ENCODE measurements around the gene BDNF.

DNA sequence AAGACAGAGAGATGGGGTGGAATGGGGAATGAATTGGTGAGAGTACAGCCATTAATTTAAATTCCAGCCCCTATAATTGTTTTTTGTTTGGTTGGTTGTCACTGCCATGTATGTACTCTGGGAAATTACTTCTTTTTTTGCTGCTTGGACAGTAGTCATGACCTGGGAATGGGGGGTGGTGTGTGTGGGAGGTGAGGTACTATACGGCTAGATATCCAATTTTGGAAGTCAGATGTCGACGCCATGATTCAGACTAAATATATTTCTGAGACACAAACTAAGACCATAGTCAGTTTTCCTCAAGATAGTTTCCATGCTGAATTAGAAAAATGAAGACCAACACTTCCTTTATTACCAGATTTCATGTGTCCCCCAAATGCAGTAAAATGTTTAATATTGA, 7.4 kb upstream of the BDNF start:
- TF ChIP-seq, protein P1, sequence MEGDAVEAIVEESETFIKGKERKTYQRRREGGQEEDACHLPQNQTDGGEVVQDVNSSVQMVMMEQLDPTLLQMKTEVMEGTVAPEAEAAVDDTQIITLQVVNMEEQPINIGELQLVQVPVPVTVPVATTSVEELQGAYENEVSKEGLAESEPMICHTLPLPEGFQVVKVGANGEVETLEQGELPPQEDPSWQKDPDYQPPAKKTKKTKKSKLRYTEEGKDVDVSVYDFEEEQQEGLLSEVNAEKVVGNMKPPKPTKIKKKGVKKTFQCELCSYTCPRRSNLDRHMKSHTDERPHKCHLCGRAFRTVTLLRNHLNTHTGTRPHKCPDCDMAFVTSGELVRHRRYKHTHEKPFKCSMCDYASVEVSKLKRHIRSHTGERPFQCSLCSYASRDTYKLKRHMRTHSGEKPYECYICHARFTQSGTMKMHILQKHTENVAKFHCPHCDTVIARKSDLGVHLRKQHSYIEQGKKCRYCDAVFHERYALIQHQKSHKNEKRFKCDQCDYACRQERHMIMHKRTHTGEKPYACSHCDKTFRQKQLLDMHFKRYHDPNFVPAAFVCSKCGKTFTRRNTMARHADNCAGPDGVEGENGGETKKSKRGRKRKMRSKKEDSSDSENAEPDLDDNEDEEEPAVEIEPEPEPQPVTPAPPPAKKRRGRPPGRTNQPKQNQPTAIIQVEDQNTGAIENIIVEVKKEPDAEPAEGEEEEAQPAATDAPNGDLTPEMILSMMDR (conservative IDR thresholded peaks at IDR 0.05; ENCODE audit: low read length) = no peak
- no peak for TF ChIP-seq EZH2phosphoT487 (IDR thresholded peaks at IDR 0.05; ENCODE audit: borderline replicate concordance)
